Kidney tubule cell (primary cell): ENCODE results near the gene ADARB2.

Source experiments
- DNase-seq: peaks from one replicate; pipeline ENCODE4 v3.0.0-alpha.2; 2018; ENCODE audit warnings: low spot score

Gene ADARB2

GRCh38 chr10:1525354-1526162 is 211.8 kb downstream of the ADARB2 start:
- no peak for DNase-seq

GRCh38 chr10:1524540-1524939 is 212.8 kb downstream of the ADARB2 start:
- no peak for DNase-seq

GRCh38 chr10:1523221-1523620 is 214.1 kb downstream of the ADARB2 start:
- DNase-seq, result no peak

GRCh38 chr10:1522237-1522636 is 215.1 kb downstream of the ADARB2 start:
- DNase-seq, result no peak

GRCh38 chr10:1521741-1522140 is 215.6 kb downstream of the ADARB2 start:
- DNase-seq, result no peak

GRCh38 chr10:1520909-1521565 is 216.3 kb downstream of the ADARB2 start:
- no peak for DNase-seq

GRCh38 chr10:1519391-1519790 is 217.9 kb downstream of the ADARB2 start:
- no peak for DNase-seq

- no peak for DNase-seq
Measured at GRCh38 chr10:1517684-1518083, 219.6 kb downstream of the ADARB2 start.

GRCh38 chr10:1516492-1517165 is 220.7 kb downstream of the ADARB2 start:
- no peak for DNase-seq

GRCh38 chr10:1515780-1516491 is 221.4 kb downstream of the ADARB2 start:
- no peak for DNase-seq

GRCh38 chr10:1515121-1515779 is 222.1 kb downstream of the ADARB2 start:
- DNase-seq, result no peak

GRCh38 chr10:1514681-1515080 is 222.6 kb downstream of the ADARB2 start:
- DNase-seq, result no peak

- DNase-seq, result no peak
Measured at GRCh38 chr10:1513221-1513620, 224.1 kb downstream of the ADARB2 start.

- DNase-seq, result no peak
Measured at GRCh38 chr10:1509011-1509530, 228.3 kb downstream of the ADARB2 start.

- no peak for DNase-seq
Measured at GRCh38 chr10:1508096-1508495, 229.2 kb downstream of the ADARB2 start.

- DNase-seq, result no peak
Measured at GRCh38 chr10:1507436-1507835, 229.9 kb downstream of the ADARB2 start.

- DNase-seq, result no peak
Measured at GRCh38 chr10:1504940-1505339, 232.4 kb downstream of the ADARB2 start.

- no peak for DNase-seq
Measured at GRCh38 chr10:1504286-1504685, 233.0 kb downstream of the ADARB2 start.

GRCh38 chr10:1502451-1502850 is 234.9 kb downstream of the ADARB2 start:
- DNase-seq, result no peak

GRCh38 chr10:1499359-1499957 is 237.9 kb downstream of the ADARB2 start:
- DNase-seq, result no peak

- peak; percentile 2 for DNase-seq
Measured at GRCh38 chr10:1498746-1499358, 238.5 kb downstream of the ADARB2 start.
